Mesangial cell (primary cell): Measurements from ENCODE around the gene MINDY3. TPM values are rescaled to one million over a fixed set of nuclear protein-coding genes. Genes with fewer than 3 reads are reported as not detected.

Experiments used
- total RNA-seq: library from RNA; depleted of rRNA; stranded (reverse); fragments of >200 nt; gene quantifications from 2 replicates; pipeline ENCODE4 v1.2.3, GENCODE V29; 2015

MINDY3 gene
- 11.0 and 12.2 TPM in 2 replicates for total RNA-seq

GRCh38 chr10:15859906-15860691 lies at the start of gene MINDY3:
Gene MINDY3, minus strand, starts transcription at chr10:15860507. Its CDS starts 208 bp downstream, at chr10:15860299.

Other genes with a start within 250 kb of the MINDY3 start
- gene ITGA8, start 140.6 kb downstream of the MINDY3 start, total RNA-seq = 0.25 TPM in 1 of 2 replicates, not detected in the other